ENCODE data around the gene GNAT3.

- no peak for TF ChIP-seq POLR2A (IDR thresholded peaks at IDR 0.05)
- no peak for TF ChIP-seq CTCF (IDR thresholded peaks at IDR 0.05)
Measured at GRCh38 chr7:80473751-80474150, 38.1 kb downstream of the GNAT3 start.

Measured in Peyer's patch (tissue), 4 donors.